SIG-M5 treated with dmso at 0.1 percent for 504 hours (cell line): ENCODE results near the gene OR10P1.
A peak's percentile ranks its signal among the peaks of the same experiment; 100 is the strongest.
"Not testable (repeated sequence)": the region's sequence is repeated elsewhere in the genome, so short reads cannot be mapped to it uniquely, and the experiment has no call there.

Experiments used
- DNase-seq: peaks from one replicate; lab custom pipeline; 2025; ENCODE audit not compliant: unreplicated experiment; lab: John Stamatoyannopoulos, UW

The OR10P1 gene, protein sequence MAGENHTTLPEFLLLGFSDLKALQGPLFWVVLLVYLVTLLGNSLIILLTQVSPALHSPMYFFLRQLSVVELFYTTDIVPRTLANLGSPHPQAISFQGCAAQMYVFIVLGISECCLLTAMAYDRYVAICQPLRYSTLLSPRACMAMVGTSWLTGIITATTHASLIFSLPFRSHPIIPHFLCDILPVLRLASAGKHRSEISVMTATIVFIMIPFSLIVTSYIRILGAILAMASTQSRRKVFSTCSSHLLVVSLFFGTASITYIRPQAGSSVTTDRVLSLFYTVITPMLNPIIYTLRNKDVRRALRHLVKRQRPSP

DNA sequence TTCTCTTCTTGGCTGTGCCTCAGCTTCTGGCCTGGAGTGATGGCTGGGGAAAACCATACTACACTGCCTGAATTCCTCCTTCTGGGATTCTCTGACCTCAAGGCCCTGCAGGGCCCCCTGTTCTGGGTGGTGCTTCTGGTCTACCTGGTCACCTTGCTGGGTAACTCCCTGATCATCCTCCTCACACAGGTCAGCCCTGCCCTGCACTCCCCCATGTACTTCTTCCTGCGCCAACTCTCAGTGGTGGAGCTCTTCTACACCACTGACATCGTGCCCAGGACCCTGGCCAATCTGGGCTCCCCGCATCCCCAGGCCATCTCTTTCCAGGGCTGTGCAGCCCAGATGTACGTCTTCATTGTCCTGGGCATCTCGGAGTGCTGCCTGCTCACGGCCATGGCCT is at the start of gene OR10P1:
Gene OR10P1 (plus strand): TSS at position 40 of the 400 bp plus-strand sequence. CDS start 0 bp downstream, at position 40.
- no peak for DNase-seq

DNA sequence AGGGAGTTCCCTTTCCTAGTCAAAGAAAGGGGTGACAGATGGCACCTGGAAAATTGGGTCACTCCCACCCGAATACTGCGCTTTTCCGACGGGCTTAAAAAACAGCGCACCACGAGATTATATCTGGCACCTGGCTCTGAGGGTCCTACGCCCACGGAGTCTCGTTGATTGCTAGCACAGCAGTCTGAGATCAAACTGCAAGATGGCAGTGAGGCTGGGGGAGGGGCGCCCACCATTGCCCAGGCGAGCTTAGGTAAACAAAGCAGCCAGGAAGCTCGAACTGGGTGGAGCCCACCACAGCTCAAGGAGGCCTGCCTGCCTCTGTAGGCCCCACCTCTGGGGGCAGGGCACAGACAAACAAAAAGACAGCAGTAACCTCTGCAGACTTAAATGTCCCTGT is 46.5 kb upstream of the OR10P1 start:
- DNase-seq: not testable (repeated sequence)

DNA sequence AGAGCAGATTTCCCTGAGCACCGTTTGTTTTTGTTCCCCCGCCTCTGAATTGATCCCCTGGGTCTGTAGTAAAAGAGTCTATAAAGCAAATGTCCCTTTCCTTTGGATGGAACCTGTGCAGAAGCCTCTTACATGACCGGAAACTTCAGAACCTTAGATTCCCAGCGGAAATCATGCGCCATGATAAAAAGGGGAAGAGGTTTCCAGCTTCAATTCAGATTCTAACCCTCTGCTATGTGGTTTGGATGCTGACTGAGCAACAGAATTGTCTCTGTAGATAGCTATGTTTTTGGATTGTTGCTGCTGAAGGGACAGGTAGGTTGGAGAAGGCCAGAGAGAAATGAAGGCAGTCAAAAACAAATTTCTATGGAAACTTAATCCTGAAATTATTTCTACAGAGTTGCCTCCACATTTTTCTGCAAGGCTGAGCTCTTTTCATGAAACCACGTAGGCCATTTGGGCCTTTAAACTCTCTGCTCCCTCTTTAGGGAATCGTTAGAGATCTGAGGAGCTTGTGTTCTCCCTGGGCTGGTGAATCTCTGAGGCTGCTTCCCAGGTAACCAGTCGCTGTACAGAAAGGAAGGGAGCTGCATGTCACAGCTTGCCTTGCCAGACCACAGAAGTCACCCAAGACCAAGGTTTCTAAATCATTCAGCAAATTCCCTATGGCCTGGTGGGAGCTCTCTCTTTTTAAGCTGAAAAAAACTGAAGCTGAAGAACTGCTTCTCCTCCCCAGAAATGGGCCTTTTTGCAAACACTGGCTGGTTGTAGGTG is 28.7 kb upstream of the OR10P1 start:
- no peak for DNase-seq

DNA sequence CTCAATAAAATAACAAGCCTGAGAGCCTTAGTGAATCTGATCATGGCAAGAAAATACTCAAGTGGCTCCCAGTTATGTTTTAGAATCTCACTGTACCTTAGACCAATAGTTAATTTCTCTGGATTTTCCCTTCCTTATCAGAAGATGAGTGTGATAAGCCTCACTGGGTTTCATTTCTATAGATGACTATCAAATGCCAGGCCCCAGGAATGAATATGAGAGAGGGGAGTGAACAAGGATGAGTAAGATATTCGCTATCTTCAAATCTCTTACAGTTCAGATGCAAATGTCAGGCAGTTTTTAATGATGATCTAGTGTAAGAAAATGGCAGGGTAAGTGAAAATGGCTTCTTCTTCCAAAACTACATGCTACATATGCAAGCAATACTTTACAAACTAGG is 26.1 kb upstream of the OR10P1 start:
- DNase-seq: no peak

DNA sequence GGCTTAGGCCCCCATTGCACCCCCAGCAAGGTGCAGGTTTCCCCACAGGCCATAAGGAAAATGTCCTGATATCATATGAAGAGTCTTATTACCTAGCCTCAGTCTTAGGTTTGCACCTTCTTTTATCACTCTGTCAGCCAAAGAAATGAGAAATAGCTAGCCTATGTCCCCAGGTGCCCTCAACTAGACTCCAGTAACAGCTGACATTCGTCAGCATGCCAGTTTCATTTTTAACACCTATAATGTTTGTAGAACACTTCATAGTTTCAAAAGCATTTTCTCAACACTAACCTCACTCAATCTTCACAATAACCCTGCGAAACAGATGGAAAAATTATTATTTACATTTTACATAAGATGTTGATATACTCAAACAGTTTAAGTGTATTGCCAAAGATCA is 24.0 kb upstream of the OR10P1 start:
- DNase-seq: no peak

DNA sequence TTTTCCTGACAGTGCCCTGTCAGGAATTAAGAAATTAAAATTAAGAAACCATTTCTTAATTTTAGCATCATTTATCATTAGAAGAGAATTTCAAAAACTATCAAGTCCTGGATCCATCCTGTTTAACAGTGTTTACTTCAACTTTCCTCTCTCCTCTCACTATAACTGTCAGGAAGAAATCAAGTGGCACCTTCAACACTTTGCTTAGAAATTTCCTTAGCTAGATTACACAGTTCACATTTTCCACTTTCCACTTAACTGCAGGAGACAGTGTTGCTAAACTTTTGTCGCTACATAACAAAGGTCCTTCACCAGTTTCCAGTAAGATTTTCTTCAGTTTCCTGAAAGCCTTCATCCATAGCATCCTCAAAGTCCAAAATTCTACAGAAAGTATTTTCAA is 21.9 kb upstream of the OR10P1 start:
- no peak for DNase-seq

DNA sequence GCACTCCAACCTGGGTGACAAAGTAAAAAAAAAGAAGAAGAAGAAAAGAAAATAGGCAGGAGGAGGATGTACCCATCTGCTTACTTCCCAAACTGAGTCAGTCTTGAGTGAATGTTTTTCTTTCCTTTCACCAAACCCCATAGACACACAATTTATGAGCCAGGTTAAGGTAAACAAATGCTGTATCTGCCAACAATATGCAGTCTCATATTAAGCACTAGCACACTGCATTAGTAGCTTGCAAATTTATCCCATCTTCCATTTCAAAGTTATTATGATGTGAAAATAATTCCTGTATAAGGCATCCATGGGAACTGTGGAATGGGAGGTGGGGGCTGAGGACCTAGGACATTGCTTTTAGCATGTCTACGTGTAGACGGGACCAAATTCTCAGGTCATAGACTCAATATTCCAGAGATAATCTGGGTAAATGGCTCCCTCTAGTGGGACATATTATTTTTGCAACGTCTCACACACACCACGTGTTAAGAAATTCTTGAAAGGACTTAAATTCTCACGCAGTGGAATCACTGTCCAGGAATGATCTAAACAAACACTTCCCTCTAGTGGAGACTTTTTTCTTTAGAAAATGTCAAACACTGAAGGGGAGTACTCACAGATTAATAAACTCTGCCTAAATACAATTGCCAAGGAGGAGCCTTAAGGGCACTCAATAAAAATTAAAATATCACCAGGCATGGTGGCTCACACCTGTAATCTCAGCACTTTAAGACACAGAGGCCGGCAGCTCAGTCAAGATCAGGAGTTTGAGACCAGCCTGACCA is 17.1 kb upstream of the OR10P1 start:
- DNase-seq: peak; percentile 90

DNA sequence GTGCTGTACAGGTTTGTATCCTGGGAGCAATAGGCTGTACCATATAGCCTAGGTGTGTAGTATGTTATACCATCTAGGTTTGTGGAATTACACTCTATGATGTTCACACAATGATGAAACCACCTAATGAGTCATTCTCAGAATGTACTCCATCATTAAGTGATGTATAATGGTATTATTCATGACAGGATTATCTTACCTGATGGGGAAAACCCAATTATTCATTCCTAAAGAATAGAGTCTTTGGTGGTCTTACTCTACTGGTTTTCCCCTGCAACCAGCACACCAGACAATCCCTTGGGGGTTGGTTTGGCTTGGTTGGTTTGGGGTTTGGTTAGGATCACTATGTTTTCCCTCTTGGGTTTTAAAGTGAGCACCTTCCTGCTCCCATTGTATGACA is 12.6 kb upstream of the OR10P1 start:
- DNase-seq: no peak

DNA sequence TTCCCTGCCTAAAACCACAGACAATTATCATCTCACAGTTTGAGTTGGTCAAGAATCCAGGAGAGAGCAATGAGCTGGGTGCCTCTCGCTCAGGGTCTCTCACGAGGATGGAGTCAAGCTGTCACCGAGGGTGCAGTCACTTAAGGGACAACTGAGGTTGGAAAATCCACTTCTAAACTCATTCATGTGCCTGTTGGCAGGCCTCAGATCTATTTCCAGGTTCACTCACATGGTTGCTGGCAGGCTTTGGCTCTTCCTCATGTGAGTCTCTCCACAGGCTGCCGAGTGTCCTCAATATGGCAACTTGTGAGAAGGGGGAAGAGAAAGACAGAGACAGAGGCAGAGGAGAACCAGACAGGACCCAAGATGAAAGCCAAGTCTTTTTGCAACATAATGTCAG is 10.5 kb upstream of the OR10P1 start:
- no peak for DNase-seq

DNA sequence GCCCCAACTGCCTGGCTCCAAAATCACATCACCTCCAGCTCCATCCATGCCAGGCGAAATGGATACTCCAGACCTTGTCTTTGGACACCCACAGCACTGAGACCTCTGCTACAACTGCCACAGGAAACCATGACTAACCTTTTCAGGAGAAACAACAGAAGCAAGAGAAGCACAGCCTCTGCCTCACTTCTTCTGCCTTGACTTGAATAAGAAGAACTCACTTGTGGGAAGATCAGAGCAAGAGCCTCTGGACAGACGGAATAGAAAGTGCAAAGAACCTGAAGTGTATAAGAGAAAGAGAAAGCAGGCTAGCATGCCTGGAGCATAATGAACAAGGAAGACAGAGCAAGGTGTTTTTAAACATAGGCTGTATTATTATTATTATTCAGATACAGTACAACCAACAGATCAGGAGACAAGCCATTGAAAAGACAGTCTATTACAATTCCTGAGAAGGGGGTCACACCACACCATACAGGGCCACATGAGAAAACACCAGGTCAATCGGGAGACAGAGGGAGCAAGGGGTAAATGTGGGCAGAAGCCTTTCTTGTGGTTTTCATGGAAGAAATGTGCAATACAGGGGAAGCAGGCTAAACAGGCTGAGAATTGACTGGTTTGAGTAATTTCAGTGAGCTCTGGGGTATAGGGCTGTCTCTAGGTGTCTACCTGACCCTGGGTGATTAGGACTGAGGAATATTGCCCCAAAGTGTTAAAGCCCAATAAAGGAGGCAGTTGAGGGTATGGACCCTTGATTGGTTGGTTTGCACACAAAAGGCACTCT is 7.4 kb upstream of the OR10P1 start:
- DNase-seq: no peak

DNA sequence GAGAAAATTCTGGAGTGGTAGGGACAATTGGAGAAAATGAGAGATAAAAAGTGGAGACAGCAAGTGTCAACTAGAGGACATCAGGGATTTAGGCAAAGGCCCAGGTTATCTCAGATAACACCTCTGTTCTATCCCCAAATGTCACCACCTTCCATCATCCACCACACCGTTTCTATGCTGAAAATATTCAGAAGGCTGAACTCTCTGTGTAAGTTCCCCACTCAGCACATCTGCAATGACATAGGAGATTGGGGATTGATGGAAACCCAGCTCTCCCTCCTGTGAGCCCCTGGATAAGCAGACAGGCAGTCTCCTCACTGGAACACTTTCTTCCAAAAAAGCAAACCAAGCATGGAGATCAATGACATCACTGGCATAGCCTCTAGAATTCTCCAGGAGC is 5.6 kb upstream of the OR10P1 start:
- no peak for DNase-seq

DNA sequence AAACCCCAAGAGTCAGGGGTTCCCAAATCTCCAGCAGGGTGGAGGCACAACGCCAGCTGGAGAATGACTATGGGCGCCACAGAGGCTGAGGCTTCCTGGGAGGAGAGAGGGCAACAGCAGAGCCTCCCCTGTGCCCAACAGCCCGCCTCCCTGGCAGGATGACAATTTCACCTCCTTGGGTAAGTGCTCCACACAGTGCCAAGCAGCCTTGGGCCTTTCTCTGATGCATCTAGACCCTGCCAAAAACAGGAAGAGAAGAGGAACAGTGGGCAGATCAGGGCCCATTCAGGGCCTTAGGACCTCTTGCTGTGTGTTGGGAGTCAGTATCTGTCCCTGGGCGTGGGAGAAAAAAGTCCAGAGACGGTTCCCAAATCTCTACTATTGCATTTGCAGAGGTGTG is 5.0 kb upstream of the OR10P1 start:
- no peak for DNase-seq

DNA sequence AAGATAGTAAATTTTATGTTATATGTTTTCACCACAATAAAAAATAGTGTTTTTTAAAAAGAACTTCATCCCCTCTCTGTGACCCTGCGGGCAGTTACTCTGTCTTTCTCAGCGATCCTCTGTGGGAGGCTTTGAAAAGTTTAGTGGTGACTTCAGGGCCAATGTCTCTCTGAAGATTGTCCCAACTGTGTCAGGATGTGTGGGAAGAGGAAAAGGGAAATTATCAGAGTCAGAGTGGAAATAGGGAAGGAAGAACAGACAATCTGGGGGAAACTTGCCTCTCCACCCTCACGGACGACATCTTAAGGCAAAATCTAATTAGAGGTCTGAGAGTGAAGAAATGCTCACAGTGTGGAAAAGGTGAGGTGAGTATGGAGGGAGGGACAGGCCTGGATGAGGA is 3.5 kb upstream of the OR10P1 start:
- DNase-seq: no peak

DNA sequence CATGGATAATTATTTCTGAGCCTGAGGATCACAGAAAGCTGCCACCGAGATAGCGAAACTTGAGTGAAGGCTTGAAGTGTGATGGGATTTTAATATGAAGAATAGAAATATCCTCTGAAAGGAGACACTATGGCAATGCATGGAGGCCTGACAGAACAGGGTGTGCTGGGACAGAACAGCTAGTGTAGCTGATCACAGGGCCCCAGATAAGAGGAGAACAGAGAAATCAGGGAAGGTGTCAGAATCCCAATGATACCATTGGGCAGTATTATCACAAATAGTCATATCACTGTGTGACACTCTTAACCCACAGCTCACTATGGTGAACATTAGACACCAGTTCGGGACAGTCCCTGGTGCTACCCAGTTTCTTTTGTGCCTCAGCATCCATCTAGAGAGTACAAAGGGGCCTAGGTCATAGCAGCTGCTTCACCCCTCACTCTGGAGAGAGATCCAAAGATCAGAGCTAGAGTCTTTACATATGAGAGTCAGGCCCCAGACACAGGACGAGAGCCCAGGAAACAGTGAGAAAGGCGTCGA is 506 bp upstream of the OR10P1 start:
- DNase-seq: no peak

DNA sequence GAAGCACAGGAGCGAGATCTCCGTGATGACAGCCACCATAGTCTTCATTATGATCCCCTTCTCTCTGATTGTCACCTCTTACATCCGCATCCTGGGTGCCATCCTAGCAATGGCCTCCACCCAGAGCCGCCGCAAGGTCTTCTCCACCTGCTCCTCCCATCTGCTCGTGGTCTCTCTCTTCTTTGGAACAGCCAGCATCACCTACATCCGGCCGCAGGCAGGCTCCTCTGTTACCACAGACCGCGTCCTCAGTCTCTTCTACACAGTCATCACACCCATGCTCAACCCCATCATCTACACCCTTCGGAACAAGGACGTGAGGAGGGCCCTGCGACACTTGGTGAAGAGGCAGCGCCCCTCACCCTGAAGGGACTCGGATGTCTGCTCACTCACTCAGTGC is 775 bp downstream of the OR10P1 start:
- no peak for DNase-seq

DNA sequence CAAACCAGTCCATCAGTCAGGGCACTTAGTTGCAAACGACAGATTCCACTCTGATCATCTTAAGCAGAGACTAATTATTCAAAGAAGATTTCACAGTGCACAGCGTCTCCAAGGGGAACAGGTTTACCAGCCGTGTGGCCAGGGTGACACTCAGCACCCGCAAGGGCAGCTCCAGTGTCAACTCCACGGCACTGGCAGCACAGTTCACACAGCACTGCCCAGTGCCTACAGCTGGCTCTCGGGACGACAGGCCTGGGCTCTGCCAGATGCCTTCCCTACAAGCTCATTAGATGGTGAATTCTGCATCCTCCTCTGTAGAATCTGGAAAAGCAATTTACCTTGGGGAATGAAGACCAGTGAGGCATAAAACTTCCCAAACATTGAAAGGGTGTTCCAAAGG is 4.9 kb downstream of the OR10P1 start:
- no peak for DNase-seq

DNA sequence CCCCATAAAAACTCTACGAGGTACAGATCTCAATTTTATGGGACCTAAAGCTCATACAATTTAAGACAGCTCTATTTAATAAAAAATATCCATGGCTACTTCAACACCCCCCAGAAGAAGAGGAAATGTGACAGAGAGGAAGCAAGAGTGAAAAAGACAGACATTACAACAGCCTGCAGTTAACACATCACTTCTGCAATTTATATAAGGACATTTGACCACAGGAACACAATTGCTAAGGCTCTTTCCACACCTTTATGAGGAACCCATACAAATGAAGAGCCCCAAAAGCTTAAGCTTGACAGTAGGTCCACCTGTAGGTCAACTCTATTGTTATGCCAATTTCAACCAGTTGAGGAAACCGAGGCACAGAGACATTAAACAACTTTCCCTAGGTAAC is 5.6 kb downstream of the OR10P1 start:
- DNase-seq: peak; percentile 98

DNA sequence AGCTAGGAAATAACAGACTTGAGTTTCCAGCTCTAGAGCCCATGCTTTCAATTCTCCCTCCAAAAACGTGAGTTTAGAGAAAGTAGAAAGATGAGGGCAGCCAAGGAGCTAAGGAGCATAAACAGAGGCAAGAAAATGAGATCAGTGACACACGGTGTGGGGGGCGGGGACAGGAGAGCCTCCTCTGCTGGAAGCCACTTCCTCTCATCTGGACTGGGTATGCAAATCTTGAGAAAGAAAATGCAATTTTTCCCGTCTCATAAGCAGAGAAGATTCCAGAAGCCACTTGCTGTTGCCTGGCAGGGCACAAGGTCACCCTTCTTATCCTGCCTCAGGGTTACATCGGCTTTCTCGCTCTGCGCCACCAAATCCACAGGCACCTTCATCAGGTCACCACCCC is 6.0 kb downstream of the OR10P1 start:
- peak; percentile 66 for DNase-seq

DNA sequence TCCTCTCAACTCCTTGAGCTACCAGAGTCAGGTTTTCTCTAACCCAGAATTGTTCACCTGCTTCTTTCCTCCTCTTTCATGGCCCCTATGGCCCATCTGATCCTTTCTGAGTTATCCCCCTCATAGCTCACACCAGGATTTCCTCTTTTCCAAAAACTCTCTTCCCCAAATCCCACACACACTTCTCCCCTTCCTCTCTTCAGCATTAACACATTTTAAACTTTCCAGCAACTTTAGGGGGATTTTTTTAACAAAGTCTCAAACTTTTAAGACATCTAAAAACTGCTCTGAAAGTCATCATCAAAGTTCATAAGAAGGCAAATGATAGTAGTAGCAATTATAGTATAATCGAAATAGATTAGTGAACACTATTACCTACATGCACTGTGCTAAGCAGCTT is 7.9 kb downstream of the OR10P1 start:
- DNase-seq: no peak

DNA sequence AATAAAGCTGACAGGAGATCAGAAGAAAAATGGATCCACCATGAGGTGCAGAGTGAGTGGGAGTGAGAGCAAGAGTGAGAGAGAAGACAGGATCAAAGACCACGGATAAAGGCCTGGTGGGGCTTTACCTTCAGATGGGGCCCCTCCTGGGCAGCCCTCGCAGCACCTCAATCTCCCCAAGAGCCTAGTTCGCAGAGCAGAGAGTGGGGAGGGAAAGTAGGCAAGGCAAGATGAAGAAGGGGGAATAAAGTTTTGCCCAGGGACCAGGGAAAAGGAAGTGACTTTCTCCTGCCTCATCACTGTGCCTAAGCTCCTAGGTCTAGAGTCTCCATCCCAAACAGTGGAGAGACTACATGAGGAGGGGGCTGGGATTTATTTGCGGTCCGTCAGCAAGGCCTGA is 10.3 kb downstream of the OR10P1 start:
- DNase-seq: no peak
